Astrocyte (in vitro differentiated cells and primary cell): ENCODE measurements around the gene UACA.

ENCODE experiments used
- EZH2 ChIP-seq: IDR thresholded peaks from 2 replicates; pipeline ENCODE4 v1.6.1; 2012; ENCODE audit warnings: mild to moderate bottlenecking, low read length, inconsistent platforms; ENCODE audit not compliant: insufficient read depth
- TF ChIP-seq, protein P1 (sequence below): IDR thresholded peaks from 2 replicates; pipeline ENCODE4 v1.5.1; 2011; ENCODE audit warnings: low read depth, mild to moderate bottlenecking, inconsistent platforms, low read length, moderate library complexity; ENCODE audit not compliant: insufficient read depth

DNA sequence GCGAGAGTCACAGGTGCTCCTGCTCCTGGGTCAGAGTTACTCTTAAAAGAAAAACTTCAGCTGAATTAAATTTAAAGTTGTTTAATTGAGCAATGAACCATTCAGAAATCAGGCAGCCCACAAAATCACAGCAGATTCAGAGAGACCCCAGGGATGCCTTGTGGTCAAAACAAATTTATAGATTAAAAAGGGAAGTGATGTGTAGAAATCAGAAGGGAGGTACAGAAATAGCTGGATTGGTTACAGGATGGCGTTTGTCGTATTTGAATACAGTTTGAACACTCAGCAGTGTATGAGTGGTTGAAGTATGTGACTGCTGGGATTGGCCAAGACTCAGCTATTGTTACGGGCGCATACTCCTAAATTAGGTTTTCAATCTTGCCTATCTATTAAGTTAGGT, 58.6 kb downstream of the UACA start:
- TF ChIP-seq, protein P1, sequence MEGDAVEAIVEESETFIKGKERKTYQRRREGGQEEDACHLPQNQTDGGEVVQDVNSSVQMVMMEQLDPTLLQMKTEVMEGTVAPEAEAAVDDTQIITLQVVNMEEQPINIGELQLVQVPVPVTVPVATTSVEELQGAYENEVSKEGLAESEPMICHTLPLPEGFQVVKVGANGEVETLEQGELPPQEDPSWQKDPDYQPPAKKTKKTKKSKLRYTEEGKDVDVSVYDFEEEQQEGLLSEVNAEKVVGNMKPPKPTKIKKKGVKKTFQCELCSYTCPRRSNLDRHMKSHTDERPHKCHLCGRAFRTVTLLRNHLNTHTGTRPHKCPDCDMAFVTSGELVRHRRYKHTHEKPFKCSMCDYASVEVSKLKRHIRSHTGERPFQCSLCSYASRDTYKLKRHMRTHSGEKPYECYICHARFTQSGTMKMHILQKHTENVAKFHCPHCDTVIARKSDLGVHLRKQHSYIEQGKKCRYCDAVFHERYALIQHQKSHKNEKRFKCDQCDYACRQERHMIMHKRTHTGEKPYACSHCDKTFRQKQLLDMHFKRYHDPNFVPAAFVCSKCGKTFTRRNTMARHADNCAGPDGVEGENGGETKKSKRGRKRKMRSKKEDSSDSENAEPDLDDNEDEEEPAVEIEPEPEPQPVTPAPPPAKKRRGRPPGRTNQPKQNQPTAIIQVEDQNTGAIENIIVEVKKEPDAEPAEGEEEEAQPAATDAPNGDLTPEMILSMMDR = no peak
- TF ChIP-seq EZH2 = no peak
